ENCODE data around the gene PPM1K.

PPM1K gene

DNA sequence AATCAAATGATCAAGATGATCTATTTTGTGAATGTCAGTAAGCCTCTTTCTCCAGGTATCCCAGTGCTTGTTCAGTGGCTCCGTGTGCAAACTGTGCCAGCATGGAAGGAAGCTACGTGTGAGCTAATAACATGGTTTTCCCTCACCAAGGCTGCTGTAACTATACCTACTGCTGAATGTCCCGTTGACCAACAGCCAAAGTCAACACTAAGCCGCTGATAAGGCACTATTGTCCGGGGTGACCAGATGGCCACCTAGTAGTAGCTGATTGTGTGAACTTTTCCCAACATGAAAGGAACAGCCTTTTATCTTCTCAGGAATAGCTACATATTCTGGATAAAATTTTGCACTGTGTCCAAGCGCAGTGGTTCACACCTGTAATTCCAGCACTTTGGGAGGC lies 68.0 kb downstream of the PPM1K start:
- DNase-seq, result no peak

DNA sequence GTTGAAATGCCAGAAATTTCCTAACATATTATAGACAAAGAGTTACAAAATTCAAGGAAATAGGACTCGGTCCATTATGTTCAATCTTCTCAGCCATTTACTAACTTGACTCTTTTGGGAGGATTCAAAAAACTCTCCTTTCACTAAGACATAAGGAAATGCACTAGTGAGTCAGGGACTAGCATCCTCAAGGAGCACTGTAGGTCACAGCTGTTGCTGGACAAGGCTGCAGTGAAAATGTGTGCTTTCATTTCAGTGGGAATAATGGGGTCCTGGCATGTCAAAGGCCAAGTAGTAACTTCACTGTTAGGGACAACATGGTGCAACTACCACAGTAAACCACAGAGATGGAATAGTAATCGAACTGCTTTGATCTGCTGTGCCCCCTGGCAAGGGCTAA lies 69.0 kb downstream of the PPM1K start:
- DNase-seq, result no peak

DNA sequence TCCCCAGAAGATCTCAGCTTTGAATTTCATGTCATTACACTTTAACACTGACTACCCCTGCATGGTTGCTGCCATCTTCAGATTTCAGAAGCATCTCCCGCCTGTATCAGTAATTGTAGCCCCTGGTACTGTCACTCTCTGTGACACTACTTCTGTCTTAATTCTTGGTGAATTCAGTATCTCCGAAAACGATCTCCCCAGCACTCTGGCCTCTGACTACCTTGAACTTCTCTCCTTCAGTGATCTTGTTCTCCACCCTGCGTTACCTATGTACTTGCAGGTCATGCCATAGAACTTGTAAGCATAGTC lies 72.2 kb downstream of the PPM1K start:
- no peak for DNase-seq

DNA sequence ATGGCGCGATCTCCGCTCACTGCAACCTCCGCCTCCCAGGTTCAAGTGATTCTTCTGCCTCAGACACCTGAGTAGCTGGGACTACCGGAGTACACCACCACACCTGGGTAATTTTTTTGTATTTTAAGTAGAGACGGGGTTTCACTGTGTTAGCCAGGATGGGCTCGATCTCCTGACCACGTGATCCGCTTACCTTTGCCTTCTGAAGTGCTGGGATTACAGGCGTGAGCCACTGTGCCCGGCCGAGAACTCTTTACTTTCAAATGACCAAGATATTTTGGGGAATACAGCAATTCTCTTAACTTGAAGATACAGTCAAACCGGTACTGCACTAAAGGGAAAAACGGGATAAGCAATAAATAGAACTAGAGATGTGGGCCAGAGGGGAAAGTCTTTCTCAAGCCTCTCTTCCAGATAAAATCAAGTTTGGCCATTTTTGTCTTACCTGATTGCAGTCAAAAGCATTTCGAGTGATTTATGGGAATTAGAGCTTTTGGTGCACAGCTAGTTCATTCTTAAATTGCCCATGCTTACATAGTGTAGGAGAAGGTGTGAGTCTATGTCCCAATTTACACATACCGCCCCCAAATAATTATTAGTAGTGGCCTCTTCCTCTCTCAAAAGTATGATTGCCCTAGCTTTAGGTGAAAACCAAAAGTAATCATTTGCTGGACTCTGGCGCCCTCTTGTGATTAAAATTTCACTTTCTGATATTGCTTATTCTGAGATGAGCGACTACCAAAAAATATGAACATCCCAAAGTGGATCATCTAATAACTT lies 72.7 kb downstream of the PPM1K start:
- DNase-seq, result peak; percentile 41 to 73

DNA sequence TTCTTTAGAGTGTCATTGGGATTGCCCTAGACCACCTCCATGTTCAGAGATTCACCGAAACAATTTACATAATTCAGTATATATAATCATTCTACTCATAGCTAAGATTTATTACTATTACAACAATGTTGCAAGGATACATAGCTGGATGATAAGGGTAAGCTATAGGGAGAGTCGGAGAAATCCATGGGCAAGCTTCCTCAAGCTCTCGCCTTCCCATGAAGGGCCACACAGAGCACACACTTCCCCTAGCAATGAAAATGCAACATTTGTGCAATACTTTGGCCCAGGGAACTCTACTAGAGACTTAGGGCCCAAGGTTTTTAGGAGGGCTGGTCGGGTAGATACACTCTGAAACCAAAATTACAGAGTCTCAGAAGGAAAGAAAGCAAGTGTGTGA lies 76.2 kb downstream of the PPM1K start:
- no peak for DNase-seq

Measured in CD4-positive, alpha-beta T cell treated with Interferon alpha-2 for 1 hour (primary cell).